ENCODE results near the gene SCGB1D4.
"Not testable (repeated sequence)": the region's sequence is repeated elsewhere in the genome, so short reads cannot be mapped to it uniquely, and the experiment has no call there.

The SCGB1D4 gene

DNA sequence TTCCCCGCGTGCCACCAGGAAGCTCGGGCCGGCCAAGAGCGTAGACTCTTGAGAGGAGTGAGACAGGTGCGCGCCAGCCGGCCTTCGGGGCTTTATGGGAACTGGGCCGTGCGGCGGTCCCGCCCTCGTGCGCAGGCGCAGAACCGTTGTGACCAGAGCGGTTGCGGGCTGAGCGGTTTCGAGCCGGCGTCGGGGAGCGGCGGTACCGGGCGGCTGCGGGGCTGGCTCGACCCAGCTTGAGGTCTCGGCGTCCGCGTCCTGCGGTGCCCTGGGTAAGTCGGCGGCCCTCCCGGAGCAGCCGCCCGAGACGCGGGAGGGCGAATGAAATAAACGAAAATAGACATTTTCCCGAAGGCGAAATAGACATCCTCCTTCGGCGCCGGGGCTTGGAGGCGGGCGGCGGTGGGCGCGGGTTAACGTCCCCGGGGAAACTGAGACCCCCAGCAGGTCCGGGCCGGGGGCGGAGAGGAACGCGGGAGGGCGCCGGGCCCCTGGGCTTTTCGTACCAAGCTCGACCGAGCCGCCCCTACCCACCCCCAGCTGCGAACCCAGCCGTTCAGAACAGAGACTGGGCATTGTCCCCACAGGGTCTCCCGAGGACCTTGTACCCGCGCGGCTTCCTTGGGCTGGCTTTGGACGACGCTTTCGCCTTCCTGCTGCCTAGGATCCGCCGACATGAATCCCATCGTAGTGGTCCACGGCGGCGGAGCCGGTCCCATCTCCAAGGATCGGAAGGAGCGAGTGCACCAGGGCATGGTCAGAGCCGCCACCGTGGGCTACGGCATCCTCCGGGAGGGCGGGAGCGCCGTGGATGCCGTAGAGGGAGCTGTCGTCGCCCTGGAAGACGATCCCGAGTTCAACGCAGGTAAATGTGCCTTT, 38.7 kb upstream of the SCGB1D4 start, which contains the start of gene ASRGL1:
Gene ASRGL1, plus strand, starts transcription at position 146 of the 879 bp plus-strand sequence. Its CDS starts 530 bp downstream, at position 676.
- peaks cover 14% of the 10 kb centered on the region; the same call in 1 of the 2 replicates for H3K27me3 ChIP-seq (replicated peaks; ENCODE audit: insufficient read depth, low read length)
- no peaks in the 10 kb centered on the region for H3K9me3 ChIP-seq (replicated peaks; ENCODE audit: insufficient read depth, low read length)
- H2AFZ ChIP-seq (ENCODE audit: low read length) = peak within 1 kb of the TSS; percentile 93
- no peaks in the 10 kb centered on the region for H3K79me2 ChIP-seq (ENCODE audit: low read length)
- peak within 1 kb of the TSS; percentile 93 for H3K4me3 ChIP-seq (ENCODE audit: low read length)
- H3K9me2 ChIP-seq (replicated peaks; ENCODE audit: insufficient read depth, low read length) = no peaks in the 10 kb centered on the region
- H3K4me2 ChIP-seq (ENCODE audit: low read depth, low read length) = peak within 1 kb of the TSS; percentile 95
- no peaks in the 10 kb centered on the region for H3K4me1 ChIP-seq (ENCODE audit: low read length)
- H3K9ac ChIP-seq (ENCODE audit: low read length) = peak within 1 kb of the TSS; percentile 62
- DNase-seq = peak; percentile 92
- no peaks in the 10 kb centered on the region for H3F3A ChIP-seq (ENCODE audit: insufficient read depth, low read length)
- TF ChIP-seq EZH2 (optimal IDR thresholded peaks at IDR 0.05; ENCODE audit: low read depth, low read length) (no peak), EZH2phosphoT487 (IDR thresholded peaks at IDR 0.05; ENCODE audit: low read length) (no peak)
- TF ChIP-seq, protein P1, sequence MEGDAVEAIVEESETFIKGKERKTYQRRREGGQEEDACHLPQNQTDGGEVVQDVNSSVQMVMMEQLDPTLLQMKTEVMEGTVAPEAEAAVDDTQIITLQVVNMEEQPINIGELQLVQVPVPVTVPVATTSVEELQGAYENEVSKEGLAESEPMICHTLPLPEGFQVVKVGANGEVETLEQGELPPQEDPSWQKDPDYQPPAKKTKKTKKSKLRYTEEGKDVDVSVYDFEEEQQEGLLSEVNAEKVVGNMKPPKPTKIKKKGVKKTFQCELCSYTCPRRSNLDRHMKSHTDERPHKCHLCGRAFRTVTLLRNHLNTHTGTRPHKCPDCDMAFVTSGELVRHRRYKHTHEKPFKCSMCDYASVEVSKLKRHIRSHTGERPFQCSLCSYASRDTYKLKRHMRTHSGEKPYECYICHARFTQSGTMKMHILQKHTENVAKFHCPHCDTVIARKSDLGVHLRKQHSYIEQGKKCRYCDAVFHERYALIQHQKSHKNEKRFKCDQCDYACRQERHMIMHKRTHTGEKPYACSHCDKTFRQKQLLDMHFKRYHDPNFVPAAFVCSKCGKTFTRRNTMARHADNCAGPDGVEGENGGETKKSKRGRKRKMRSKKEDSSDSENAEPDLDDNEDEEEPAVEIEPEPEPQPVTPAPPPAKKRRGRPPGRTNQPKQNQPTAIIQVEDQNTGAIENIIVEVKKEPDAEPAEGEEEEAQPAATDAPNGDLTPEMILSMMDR (IDR thresholded peaks at IDR 0.05; ENCODE audit: low read length) = no peak
- no peak within 1 kb of the TSS for H3K27ac ChIP-seq (ENCODE audit: low read length)
- no peaks in the 10 kb centered on the region for H4K20me1 ChIP-seq (ENCODE audit: insufficient read depth, low read length)
- H3K36me3 ChIP-seq (replicated peaks; ENCODE audit: insufficient read depth, low read length) = no peaks in the 10 kb centered on the region

DNA sequence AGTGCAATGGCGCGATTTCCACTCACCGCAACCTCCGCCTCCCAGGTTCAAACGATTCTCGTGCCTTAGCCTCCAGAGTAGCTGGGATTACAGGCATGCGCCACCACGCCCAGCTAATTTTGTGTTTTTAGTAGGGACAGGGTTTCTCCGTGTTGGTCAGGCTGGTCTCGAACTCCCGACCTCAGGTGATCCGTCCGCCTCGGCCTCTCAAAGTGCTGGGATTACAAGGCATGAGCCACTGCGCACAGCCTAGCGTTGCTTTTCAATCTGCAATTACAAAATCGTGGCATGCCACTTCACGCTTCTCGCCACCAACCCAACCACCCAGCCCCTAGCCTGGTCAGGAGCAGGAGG, 38.1 kb upstream of the SCGB1D4 start:
- H3K27me3 ChIP-seq (replicated peaks; ENCODE audit: insufficient read depth, low read length) = peaks cover 14% of the 10 kb centered on the region
- peak overlapping the region; percentile 93 for H3K4me3 ChIP-seq (ENCODE audit: low read length)
- DNase-seq; H3K9me2 ChIP-seq (replicated peaks; ENCODE audit: insufficient read depth, low read length); H3K36me3 ChIP-seq (replicated peaks; ENCODE audit: insufficient read depth, low read length); H3K4me1 ChIP-seq (ENCODE audit: low read length); H3K9ac ChIP-seq (ENCODE audit: low read length); H3K79me2 ChIP-seq (ENCODE audit: low read length); H3K27ac ChIP-seq (ENCODE audit: low read length); H4K20me1 ChIP-seq (ENCODE audit: insufficient read depth, low read length); H3K9me3 ChIP-seq (replicated peaks; ENCODE audit: insufficient read depth, low read length); H3F3A ChIP-seq (ENCODE audit: insufficient read depth, low read length): not testable (repeated sequence)
- peak overlapping the region; percentile 93; the same call in 1 of the 2 replicates for H2AFZ ChIP-seq (ENCODE audit: low read length)
- H3K4me2 ChIP-seq (ENCODE audit: low read depth, low read length) = peak overlapping the region; percentile 95; the same call in 1 of the 2 replicates

DNA sequence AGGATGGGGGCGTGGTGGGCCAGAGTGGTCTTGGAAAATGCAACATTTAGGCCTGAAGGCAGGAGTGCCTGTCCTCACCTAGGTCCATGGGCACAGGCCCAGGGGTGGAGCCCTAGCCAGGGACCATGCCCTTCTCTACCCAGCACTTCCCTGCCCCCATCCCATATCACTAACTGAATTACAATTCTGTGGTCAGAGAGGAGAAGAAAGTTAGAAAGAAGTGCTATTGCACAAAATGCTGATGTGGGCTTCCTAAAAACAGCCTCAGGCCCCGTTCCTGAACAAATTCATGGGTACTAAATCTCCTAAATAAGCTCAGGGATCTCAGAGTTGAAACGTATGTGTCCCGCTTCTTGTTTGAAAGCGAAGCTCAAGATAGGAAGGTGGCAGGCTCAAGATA, 34.9 kb upstream of the SCGB1D4 start:
- Histone ChIP-seq H4K20me1 (ENCODE audit: insufficient read depth, low read length) (no peaks in the 10 kb centered on the region), H3K4me3 (ENCODE audit: low read length) (no peak overlapping the region), H3K79me2 (ENCODE audit: low read length) (no peaks in the 10 kb centered on the region), H3K36me3 (replicated peaks; ENCODE audit: insufficient read depth, low read length) (no peaks in the 10 kb centered on the region), H3K27ac (ENCODE audit: low read length) (no peak overlapping the region), H3K9ac (ENCODE audit: low read length) (no peak overlapping the region), H3K4me1 (ENCODE audit: low read length) (no peaks in the 10 kb centered on the region), H3K4me2 (ENCODE audit: low read depth, low read length) (no peak overlapping the region), H2AFZ (ENCODE audit: low read length) (no peak overlapping the region), H3F3A (ENCODE audit: insufficient read depth, low read length) (no peaks in the 10 kb centered on the region), H3K9me2 (replicated peaks; ENCODE audit: insufficient read depth, low read length) (no peaks in the 10 kb centered on the region), H3K9me3 (replicated peaks; ENCODE audit: insufficient read depth, low read length) (no peaks in the 10 kb centered on the region), H3K27me3 (replicated peaks; ENCODE audit: insufficient read depth, low read length) (peaks cover 14% of the 10 kb centered on the region)
- no peak for TF ChIP-seq EZH2phosphoT487 (IDR thresholded peaks at IDR 0.05; ENCODE audit: low read length)
- TF ChIP-seq, protein P1 (IDR thresholded peaks at IDR 0.05; ENCODE audit: low read length) = no peak
- TF ChIP-seq EZH2 (optimal IDR thresholded peaks at IDR 0.05; ENCODE audit: low read depth, low read length) = no peak
- DNase-seq = no peak

DNA sequence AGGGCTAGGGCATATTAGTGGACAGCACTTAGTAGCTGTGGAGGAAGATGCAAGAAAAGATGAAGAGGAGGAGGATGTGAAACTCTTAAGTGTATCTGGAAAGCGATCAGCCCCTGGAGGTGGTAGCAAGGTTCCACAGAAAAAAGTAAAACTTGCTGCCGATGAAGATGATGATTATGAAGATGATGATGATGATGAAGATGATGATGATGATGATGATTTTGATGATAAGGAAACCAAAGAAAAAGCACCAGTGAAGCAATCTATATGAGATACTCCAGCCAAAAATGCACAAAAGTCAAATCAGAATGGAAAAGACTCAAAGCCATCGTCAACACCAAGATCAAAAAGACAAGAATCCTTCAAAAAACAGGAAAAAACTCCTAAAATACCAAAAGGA, 32.4 kb upstream of the SCGB1D4 start:
- H4K20me1 ChIP-seq (ENCODE audit: insufficient read depth, low read length); H3K27ac ChIP-seq (ENCODE audit: low read length); H3K4me1 ChIP-seq (ENCODE audit: low read length); H3K27me3 ChIP-seq (replicated peaks; ENCODE audit: insufficient read depth, low read length); H3K9ac ChIP-seq (ENCODE audit: low read length); H3K9me3 ChIP-seq (replicated peaks; ENCODE audit: insufficient read depth, low read length); H3K36me3 ChIP-seq (replicated peaks; ENCODE audit: insufficient read depth, low read length); DNase-seq; H2AFZ ChIP-seq (ENCODE audit: low read length); H3F3A ChIP-seq (ENCODE audit: insufficient read depth, low read length); H3K4me3 ChIP-seq (ENCODE audit: low read length); H3K9me2 ChIP-seq (replicated peaks; ENCODE audit: insufficient read depth, low read length); H3K79me2 ChIP-seq (ENCODE audit: low read length); H3K4me2 ChIP-seq (ENCODE audit: low read depth, low read length): not testable (repeated sequence)

DNA sequence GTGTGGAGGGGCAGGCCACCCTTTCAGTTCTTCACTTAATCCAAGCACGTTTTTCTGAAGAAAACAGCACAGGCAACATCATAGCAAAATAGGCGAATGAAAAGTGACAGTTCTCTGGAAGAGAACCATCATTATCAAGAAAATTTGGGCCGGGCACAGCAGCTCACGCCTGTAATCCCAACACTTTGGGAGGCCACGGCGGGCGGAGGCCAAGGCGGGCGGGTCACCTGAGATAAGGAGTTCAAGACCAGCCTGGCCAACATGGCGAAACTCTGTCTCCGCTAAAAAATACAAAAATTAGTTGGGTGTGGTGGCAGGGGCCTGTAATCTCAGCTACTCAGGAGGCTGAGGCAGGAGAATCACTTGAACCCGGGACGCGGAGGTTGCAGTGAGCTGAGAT, 28.7 kb upstream of the SCGB1D4 start:
- not testable (repeated sequence) for H3K27me3 ChIP-seq (replicated peaks; ENCODE audit: insufficient read depth, low read length); H3K79me2 ChIP-seq (ENCODE audit: low read length); DNase-seq; H3K4me2 ChIP-seq (ENCODE audit: low read depth, low read length); H3K9me3 ChIP-seq (replicated peaks; ENCODE audit: insufficient read depth, low read length); H3K4me3 ChIP-seq (ENCODE audit: low read length); H3K9ac ChIP-seq (ENCODE audit: low read length); H2AFZ ChIP-seq (ENCODE audit: low read length); H3K36me3 ChIP-seq (replicated peaks; ENCODE audit: insufficient read depth, low read length); H3K27ac ChIP-seq (ENCODE audit: low read length); H3K4me1 ChIP-seq (ENCODE audit: low read length); H3F3A ChIP-seq (ENCODE audit: insufficient read depth, low read length); H3K9me2 ChIP-seq (replicated peaks; ENCODE audit: insufficient read depth, low read length); H4K20me1 ChIP-seq (ENCODE audit: insufficient read depth, low read length)

DNA sequence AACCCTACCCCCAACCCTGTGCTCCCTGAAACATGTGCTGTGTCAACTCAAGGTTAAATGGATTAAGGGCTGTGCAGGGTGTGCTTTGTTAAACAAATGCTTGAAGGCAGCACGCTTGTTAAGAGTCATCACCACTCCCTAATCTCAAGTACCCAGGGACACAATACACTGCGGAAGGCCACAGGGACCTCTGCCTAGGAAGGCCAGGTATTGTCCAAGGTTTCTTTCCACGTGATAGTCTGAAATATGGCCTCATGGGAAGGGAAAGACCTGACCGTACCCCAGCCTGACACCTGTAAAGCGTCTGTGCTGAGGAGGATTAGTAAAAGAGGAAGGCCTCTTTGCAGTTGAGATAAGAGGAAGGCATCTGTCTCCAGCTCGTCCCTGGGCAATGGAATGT, 27.8 kb upstream of the SCGB1D4 start:
- not testable (repeated sequence) for H3F3A ChIP-seq (ENCODE audit: insufficient read depth, low read length); H4K20me1 ChIP-seq (ENCODE audit: insufficient read depth, low read length); H2AFZ ChIP-seq (ENCODE audit: low read length); DNase-seq; H3K4me1 ChIP-seq (ENCODE audit: low read length); H3K9me2 ChIP-seq (replicated peaks; ENCODE audit: insufficient read depth, low read length); H3K4me3 ChIP-seq (ENCODE audit: low read length); H3K9ac ChIP-seq (ENCODE audit: low read length); H3K9me3 ChIP-seq (replicated peaks; ENCODE audit: insufficient read depth, low read length); H3K36me3 ChIP-seq (replicated peaks; ENCODE audit: insufficient read depth, low read length); H3K4me2 ChIP-seq (ENCODE audit: low read depth, low read length); H3K79me2 ChIP-seq (ENCODE audit: low read length); H3K27ac ChIP-seq (ENCODE audit: low read length); H3K27me3 ChIP-seq (replicated peaks; ENCODE audit: insufficient read depth, low read length)
